HL-60/S4 treated with retinoic acid at 250 ng/mL for 4 days and 3 days (cell line): Measurements from ENCODE around the gene ULK4.
"Not testable (repeated sequence)": the region's sequence is repeated elsewhere in the genome, so short reads cannot be mapped to it uniquely, and the experiment has no call there.

ENCODE experiments used
- in situ Hi-C: fragments of 300-500 bp; cut with MboI; formaldehyde crosslinking; loops from 2 replicates; pipeline ENCODE4 v1.7.0; 2022; ENCODE audit warnings: low sequenced_read_pairs

The ULK4 gene

DNA sequence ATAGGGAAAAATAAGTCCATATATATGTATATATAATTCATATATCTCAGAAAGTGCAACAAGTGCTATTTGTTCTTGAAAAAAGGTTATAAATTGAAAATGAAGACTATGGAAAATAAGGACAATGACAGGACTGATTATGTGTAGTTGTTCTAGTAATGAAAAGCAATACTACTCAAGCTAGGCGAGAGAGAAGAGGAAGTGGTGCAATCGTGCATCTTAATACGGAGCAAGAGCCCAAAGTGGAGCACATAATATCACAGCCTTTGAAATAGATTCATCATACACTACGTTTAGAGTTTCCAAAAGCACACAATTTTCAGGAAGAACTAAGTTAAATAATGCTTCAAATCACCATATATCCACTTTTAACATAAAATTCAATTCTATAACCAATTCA lies 87.9 kb downstream of the ULK4 start:
- in situ Hi-C loops, result loop anchor here (25.0 kb wide), 1 partner anchor 1287 kb away; no protein-coding TSS in a partner anchor

DNA sequence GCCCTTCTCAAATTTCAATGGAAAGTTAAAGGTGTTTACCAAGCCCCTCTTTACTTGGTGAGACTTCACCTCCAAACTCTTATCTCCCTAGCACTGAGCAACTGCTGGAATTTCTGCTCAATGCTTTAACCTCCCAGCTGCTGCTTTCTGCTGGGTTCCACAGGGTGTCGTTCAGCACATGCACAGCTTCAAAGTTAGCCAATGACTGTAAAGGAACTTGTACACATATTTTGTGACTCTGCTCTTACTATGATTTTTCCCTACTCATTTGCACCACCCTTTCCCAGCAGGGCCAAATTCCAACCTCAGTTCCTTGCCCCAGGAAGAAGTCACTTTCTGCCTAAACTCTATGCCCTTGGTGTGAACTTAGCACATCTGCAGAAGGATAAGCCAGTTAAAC lies 89.7 kb downstream of the ULK4 start:
- in situ Hi-C loops, result loop anchor here (25.0 kb wide), 1 partner anchor 1285 kb away; no protein-coding TSS in a partner anchor

DNA sequence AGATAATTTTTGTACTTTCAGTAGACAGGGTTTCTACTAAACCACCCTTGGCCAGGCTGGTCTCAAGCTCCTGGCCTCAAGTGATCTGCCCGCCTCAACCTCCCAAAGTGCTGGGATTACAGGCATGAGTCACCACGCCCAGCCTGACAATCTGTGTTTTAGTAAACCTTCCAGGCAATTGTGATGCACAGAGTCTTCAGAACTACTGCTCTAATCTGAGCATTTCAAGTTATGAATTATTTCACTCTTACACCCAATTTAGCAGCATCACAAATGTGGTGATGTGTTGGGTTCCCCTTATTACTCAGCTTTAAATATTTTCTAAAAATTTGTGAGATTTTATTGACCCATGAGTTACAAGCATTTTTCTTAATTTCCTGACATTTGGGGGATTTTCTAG lies 94.4 kb downstream of the ULK4 start:
- in situ Hi-C loops, result loop anchor here (25.0 kb wide), 1 partner anchor 1280 kb away; no protein-coding TSS in a partner anchor

DNA sequence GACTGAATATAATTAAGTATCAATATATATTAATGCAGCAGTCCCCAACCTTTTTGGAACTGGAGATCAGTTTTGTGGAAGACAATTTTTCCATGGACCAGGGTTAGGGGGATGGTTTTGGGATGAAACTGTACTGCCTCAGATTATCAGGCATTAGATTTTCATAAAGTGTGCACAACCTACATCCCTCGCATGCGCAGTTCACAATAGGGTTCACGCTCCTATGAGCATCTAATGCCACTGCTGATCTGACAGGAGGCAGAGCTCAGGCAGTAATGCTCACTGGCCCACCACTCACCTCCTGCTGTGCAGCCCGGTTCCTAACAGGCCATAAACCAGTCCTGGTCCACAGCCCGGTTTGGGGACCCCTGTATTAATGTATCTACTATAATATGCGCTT lies 95.6 kb downstream of the ULK4 start:
- in situ Hi-C loops, result loop anchor here (25.0 kb wide), 1 partner anchor 1279 kb away; no protein-coding TSS in a partner anchor

DNA sequence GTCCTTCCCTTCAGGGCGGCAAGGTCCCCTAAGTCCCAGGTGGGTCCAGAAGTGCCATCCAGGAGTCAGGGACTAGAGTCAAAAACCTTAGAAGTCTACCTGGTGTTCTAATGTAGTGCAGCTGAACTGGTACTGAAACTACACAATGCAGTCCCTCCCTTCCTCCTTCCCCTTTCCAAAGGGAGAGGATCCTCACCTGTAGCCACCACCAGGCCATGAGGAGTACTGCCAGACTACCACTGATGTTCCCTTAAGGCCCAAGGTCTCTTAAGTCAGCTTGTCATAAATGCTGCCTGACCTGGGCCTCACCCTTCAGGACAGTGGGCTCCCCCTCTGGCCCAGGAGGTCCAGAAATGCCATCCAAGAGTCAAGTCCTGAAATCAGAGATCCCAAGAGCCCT lies 98.9 kb downstream of the ULK4 start:
- in situ Hi-C loops, result loop anchor here (25.0 kb wide), 1 partner anchor 1276 kb away; no protein-coding TSS in a partner anchor

DNA sequence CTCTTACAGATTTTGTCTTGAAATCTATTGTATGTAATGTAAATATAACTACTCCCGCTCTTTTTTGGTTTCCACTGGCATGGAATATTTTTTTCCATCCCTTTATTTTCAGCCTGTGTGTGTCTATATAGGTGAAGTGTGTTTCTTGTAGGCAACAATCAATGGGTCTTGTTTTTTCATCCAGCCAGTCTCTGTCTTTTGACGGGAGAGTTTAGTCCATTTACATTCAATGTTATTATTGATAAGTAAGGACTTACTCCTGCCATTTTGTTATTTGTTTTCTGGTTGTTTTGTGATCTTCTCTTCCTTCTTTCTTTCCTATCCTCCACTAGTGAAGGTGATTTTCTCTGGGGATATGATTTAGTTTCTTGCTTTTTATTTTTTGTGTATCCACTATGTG lies 101.4 kb downstream of the ULK4 start:
- in situ Hi-C loops, result loop anchor here (25.0 kb wide), 1 partner anchor 1273 kb away; no protein-coding TSS in a partner anchor

DNA sequence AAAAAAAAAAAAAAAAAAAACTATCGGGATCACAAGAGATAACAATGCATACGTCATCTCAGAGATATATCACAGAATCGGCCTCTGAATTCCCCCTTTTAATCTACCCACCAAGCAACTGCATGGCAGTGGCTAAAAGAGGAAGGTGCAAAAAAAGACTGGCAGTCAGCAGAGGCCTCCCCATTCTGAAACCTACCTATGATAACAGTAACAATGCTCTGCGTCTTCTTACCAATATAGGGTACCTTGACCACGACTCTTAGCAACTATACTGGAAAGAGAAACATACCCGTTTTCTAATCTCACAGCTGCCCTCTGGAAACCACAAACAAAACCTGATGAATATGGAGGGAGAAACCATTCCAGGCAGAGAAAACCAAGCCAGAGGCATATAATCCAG lies 106.9 kb downstream of the ULK4 start:
- in situ Hi-C loops, result loop anchor here (25.0 kb wide), 1 partner anchor 1268 kb away; no protein-coding TSS in a partner anchor

DNA sequence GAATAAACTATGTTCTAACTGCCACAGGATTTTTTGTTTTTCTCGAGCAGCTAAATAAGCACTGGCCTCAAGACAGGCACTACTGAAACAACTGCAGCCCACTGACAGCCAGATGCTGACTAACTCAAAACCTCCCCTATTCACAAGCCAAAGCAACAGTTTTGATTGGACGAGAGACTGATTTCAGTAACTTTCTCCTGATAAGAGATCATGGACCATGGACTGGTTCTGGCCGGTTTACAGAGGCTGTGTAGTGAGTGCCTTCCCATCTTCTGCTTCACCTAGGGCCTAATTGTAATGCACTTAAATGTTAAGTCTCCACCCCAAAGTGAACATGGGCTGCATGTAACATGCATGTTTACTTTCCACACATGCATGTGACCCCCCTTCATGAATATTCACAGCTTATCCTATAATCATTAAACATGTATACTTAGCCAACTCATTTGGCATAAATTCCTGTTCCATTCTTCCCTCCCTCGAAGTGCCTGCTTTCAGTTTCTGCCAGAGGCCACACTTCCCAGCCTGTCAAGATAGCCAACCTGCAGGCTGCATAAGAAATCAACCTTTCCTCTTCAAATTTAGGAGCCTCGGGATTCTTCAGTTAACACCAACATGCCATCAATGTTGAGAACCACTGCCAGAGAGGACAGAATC lies 108.2 kb downstream of the ULK4 start:
- in situ Hi-C loops, result loop anchor here (25.0 kb wide), 1 partner anchor 1266 kb away; no protein-coding TSS in a partner anchor

DNA sequence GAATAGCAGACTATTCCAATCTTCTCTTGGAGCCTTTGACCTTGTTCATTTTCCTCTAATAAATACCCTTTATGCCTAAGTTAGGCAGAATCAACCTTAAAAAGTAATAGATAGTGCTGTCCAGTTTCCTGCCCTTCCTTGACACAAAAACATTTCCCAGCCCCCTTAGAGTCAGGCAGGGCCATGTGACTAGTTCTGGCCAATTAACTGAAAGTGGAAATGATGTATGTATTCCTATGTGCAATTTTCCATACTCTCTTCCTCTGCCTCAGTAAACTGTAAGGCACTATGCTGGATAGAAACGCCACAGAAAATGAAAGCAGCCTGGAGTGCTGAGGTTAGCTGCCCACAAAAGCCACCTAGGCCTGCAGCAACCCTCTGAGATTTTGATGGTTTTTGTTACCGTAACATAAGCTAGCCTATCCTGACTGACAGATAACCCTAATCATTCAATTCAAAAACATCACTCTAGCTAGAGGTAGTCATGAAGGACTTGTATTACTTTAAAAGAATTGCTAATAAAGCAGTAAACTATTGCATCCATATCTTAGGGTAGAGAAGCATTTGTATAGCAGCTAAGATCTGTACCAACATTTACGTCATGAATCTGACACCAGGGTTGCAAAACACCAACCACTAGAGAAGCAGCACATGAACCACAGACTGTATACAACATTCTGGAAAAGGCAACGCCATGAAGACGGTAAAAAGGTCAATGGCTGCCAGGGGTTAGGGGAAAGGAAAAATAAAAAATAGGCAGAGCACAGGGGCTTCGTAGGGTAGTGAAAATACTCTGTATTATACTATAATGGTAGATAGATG lies 112.9 kb downstream of the ULK4 start:
- in situ Hi-C loops, result no loop called here

DNA sequence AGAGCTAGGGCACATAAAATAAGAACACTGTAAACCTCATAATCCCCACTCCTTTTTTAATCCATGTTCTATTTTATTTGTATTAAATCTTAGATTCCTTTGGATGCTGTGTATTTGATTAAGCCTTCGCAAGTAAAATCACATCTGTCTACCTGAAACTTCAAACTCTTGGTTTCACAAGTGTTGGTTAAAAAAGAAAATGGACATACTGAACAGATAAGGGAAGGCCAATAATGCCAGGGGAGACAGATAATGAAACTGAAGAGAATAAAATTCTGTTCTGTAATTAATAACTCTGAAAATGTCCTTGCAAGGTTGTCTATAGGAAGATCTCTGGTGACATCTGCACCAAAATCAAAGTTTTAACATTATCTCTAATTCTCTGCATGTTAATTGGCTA lies 114.2 kb downstream of the ULK4 start:
- in situ Hi-C loops, result no loop called here

DNA sequence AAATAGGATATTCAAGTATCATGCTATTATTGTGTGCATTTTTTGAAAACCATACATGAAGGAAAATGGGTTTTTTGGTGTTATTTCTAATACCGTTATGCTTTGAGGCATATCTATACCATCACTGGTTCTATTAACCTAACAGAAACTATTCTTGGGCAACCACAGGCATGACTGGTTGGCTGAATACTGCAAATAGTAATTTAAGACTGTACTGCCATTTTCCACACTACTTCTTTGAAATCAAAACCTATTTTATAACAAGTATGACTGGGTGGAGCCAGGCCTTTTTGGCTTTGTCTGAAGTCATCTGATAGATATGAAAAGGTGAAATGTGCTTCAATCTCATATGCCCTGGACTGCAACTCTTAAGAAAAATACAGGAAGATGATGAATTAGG lies 115.1 kb downstream of the ULK4 start:
- in situ Hi-C loops, result no loop called here

DNA sequence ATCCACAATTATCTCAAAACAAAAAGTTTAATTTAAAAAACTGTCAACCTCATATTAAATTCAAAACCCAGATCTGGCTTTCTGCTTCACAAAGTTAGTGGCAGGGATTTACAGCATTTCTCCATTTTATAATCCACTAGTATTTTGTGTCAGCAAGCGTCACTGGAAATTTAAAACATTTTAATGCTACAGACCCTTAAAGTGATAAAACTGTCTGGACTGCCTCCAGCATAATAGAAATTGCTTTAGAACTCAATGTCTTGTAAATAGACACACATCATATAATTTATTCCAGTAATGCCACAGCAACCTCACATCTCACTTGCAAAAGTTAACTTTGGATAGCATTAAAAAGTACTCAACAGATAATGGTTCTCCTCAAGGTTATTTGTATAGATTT lies 116.1 kb downstream of the ULK4 start:
- in situ Hi-C loops, result no loop called here

DNA sequence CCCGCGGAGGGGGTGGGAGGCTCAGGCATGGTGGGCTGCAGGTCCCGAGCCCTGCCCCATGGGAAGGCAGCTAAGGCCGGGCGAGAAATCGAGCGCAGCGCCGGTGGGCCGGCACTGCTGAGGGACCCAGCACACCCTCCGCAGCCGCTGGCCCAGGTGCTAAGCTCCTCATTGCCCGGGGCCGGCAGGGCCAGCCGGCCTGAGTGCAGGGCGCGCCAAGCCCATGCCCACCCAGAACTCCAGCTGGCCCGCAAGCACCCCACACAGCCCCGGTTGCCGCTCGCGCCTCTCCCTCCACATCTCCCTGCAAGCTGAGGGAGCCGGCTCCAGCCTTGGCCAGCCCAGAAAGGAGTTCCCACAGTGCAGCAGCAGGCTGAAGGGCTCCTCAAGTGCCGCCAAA lies 117.6 kb downstream of the ULK4 start:
- in situ Hi-C loops, result not testable (repeated sequence)

DNA sequence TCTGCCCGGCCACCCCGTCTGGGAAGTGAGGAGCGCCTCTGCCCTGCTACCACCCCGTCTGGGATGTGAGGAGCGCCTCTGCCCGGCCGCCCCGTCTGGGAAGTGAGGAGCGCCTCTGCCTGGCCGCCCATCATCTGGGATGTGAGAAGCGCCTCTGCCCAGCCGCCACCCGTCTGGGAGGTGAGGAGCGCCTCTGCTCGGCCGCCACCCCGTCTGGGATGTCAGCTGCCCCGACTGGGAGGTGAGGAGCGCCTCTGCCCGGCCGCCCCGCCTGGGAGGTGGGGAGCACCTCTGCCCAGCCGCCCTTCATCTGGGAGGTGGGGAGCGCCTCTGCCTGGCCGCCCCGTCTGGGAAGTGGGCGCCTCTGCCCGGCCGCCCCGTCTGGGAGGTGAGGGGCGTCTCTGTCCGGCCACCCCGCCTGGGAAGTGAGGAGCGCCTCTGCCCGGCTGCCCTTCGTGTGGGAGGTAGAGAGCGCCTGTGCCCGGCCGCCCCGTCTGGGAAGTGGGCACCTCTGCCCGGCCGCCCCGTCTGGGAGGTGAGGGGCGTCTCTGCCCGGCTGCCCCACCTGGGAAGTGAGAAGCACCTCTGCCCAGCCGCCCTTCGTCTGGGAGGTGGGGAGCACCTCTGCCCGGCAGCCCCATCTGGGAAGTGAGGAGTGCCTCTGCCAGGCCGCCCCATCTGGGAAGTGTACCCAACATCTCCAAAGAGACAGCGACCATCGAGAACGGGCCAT lies 120.8 kb downstream of the ULK4 start:
- in situ Hi-C loops, result not testable (repeated sequence)

DNA sequence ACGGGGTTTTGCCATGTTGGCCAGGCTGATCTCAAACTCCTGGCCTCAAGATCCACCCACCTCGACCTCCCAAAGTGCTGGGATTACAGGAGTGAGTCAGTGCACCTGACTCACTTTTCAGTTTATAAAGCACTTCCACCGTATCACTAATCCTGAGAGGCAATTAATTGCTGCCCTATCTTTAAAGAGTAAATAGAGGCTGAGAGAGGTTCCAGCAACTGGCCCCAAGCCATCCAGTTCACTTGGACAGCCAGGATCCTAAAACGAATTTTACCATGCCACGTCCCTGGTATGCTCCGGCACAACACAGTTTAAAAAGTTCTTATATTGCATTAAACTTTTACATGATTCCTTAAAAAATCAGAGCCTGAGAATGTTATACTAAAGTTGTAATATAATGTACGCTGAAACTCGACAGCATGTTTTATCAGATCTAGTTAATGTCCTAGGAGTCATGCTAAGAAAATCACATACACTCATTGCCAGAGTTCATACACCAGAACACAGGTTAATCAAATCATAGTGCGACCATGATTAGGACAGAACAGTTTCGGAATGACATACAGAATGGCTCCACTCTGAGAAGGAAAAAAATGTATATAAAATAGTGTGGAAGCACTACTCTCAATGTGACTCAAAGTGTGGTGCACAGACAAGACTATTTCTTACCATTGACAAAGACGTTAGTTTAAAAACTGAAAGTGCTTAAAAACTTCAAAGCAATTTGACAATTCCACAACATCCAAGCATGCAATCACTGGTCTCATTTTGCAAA lies 125.4 kb downstream of the ULK4 start:
- in situ Hi-C loops, result no loop called here

DNA sequence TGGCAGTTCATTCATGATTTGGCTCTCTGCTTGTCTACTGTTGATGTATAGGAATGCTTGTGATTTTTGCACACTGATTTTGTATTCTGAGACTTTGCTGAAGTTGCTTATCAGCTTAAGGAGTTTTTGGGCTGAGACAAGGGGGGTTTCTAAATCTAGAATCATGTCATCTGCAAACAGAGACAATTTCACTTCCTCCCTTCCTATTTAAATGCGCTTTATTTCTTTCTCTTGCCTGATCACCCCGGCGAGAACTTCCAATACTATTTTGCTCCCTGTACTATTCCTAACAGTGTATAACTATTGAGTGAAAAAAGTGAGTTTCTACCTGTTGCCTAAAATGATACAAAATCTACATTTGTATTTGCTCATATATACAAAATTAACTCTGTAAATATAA lies 128.3 kb downstream of the ULK4 start:
- in situ Hi-C loops, result no loop called here

DNA sequence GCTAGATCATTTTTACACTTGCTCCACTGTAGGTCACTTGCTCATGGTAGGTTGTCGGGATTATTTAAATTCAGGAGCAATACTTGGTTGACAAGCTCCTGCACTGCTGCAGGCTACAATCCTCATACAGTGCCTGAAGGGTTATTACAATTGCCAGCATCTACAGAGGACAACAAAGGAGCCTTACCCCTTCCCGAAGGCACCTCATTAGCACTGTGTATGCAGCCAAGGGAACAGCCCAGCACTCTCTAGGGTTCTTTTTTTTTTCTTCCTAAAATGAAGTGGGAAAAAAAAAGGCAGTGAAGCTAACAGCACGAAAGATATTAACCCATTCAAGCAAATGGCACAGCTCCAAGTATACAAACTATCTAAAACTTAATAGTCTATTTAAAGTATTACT lies 142.7 kb downstream of the ULK4 start:
- in situ Hi-C loops, result no loop called here

DNA sequence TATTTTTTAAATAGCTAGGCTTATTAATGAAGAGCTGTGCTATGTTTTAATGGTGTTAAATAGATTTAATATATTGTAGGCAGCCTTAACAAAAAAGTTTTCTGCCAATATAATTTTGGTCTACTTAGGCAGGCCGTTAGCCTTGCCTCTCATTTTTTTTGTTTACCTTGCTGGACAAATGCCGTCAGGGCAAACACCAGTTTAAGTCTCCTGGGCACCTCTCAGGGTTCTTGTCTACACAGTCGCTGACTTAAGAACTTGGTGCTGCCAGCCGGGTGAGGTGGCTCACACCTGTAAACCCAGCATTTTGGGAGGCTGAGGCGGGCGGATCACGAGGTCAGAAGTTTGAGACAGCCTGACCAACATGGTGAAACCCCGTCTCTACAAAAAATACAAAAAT lies 153.3 kb downstream of the ULK4 start:
- in situ Hi-C loops, result no loop called here

DNA sequence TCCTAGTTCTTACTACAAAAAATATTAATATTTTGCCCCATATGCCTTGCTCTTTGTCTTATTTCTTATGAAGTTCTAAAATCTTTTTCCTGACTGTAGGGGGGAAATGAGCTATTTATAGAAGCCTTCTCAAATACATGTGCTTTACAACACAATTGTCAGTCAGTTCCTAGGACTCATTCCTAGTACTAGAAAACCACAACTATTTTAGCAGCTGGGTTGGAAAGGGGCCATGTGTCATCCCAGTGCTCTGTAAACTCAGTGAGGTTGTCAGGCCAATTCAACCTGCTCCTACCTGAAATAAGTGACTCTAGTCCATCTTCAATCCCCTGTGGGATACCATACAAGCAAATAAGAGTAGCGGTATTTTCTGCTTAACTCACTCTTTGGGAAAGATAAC lies 153.8 kb downstream of the ULK4 start:
- in situ Hi-C loops, result no loop called here

DNA sequence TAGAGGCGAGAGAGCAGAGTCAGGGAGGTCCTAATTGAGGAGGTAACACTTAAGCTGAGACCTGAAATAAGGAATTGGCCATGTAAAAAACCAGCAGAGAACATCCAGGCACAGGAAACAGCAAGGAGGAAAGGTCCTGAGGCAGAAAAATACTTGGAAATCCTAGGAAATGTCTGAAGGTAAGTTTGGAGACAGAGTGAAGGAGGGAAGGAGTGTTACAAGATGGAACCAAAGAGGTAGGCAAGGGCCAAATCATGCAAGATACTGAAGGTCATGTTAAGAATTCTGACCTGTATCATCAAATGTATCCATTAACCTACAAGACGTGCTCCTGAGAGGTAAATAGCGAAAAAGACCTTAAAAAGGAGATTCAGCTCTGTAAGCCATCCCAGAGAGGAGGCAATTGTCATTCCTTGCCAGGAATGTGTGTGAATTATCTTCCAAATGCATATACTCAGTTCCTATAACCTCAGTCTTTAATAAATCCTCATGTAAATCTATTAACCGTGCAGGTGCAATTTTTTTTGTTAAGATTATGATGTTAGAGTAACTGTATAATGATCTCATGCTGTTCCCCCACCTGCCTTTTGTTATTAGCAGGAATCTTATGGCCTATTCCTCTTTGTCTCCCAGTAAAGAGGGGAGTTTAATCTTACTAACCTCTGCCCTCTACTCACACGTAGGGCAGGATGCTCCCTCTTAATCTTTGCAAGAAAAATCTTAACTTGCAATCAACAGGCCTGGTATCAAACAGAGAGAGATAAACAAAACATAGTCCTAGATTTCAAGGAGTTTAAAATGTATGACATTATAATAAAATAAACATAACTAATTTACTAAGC lies 166.9 kb downstream of the ULK4 start:
- in situ Hi-C loops, result no loop called here
